ENCODE measurements around the gene AP4S1. TPM values are rescaled to one million over a fixed set of nuclear protein-coding genes. Genes with fewer than 3 reads are reported as not detected.

AP4S1 gene
- total and polyA plus RNA-seq, 4 donors: 5.4 to 10.7 (median 7.3) TPM

- peaks cover 3 to 14% (median 7%) of the 10 kb centered on the region in 4 donors for H3K36me3 ChIP-seq (ENCODE audit: control insufficient read depth in 4 of 4, insufficient read depth in 4 of 4, low read length in 4 of 4)
- H3K27me3 ChIP-seq (ENCODE audit: control insufficient read depth in 3 of 3, insufficient read depth in 3 of 3, low read length in 2 of 3): no peaks in the 10 kb centered on the region
- no peak overlapping the region for H3K4me3 ChIP-seq
- no peak for TF ChIP-seq CTCF (IDR thresholded peaks at IDR 0.05; ENCODE audit: control extremely low read depth, extremely low read depth)
- no peaks in the 10 kb centered on the region for H3K9me3 ChIP-seq (ENCODE audit: control insufficient read depth in 4 of 4, insufficient read depth in 3 of 4, low read length in 3 of 4)
- H3K9ac ChIP-seq (ENCODE audit: insufficient read depth in 1 of 2, low read length in 2 of 2): no peak overlapping the region
- H3K4me1 ChIP-seq (ENCODE audit: control insufficient read depth in 5 of 5, insufficient read depth in 5 of 5, low read length in 5 of 5): peaks cover 0 to 4% (median 0%) of the 10 kb centered on the region in 5 donors
- DNase-seq (no peak), ATAC-seq (ENCODE audit: insufficient read depth, low FRiP score) (no peak)
- H3K27ac ChIP-seq (ENCODE audit: low read depth in 1 of 2, low read length in 1 of 2): no peak overlapping the region
- WGBS, 2 donors: 96 to 98% methylated on average over 3 of the region's 3 CpGs
Measured at GRCh38 chr14:31009836-31010574, 15.4 kb upstream of the AP4S1 start.

GRCh38 chr14:31010935-31011334 lies 14.5 kb upstream of the AP4S1 start:
- H3K9ac ChIP-seq (ENCODE audit: insufficient read depth in 1 of 2, low read length in 2 of 2): no peak overlapping the region
- no peak overlapping the region for H3K4me3 ChIP-seq
- H3K27me3 ChIP-seq (ENCODE audit: control insufficient read depth in 3 of 3, insufficient read depth in 3 of 3, low read length in 2 of 3): no peaks in the 10 kb centered on the region
- H3K9me3 ChIP-seq (ENCODE audit: control insufficient read depth in 4 of 4, insufficient read depth in 3 of 4, low read length in 3 of 4): no peaks in the 10 kb centered on the region
- peaks cover 3 to 14% (median 6%) of the 10 kb centered on the region in 4 donors for H3K36me3 ChIP-seq (ENCODE audit: control insufficient read depth in 4 of 4, insufficient read depth in 4 of 4, low read length in 4 of 4)
- 57 to 85% methylated on average over 3 of the region's 3 CpGs for WGBS, 2 donors
- no peak overlapping the region for H3K27ac ChIP-seq (ENCODE audit: low read depth in 1 of 2, low read length in 1 of 2)
- DNase-seq: no peak
- no peak for ATAC-seq (ENCODE audit: insufficient read depth, low FRiP score)
- H3K4me1 ChIP-seq (ENCODE audit: control insufficient read depth in 5 of 5, insufficient read depth in 5 of 5, low read length in 5 of 5): peaks cover 0 to 4% (median 0%) of the 10 kb centered on the region in 5 donors
- no peak for TF ChIP-seq CTCF (IDR thresholded peaks at IDR 0.05; ENCODE audit: control extremely low read depth, extremely low read depth)

- no peak for ATAC-seq (ENCODE audit: insufficient read depth, low FRiP score)
Measured at GRCh38 chr14:31013841-31014240, 11.6 kb upstream of the AP4S1 start.

More at GRCh38 chr14:31013841-31014240, 11.6 kb upstream of the AP4S1 start:
- no peak for TF ChIP-seq CTCF (IDR thresholded peaks at IDR 0.05; ENCODE audit: control extremely low read depth, extremely low read depth)
- H3K4me3 ChIP-seq: no peak overlapping the region
- H3K27me3 ChIP-seq (ENCODE audit: control insufficient read depth in 3 of 3, insufficient read depth in 3 of 3, low read length in 2 of 3): no peaks in the 10 kb centered on the region
- peaks cover 0 to 14% (median 3%) of the 10 kb centered on the region in 4 donors for H3K36me3 ChIP-seq (ENCODE audit: control insufficient read depth in 4 of 4, insufficient read depth in 4 of 4, low read length in 4 of 4)
- no peaks in the 10 kb centered on the region for H3K9me3 ChIP-seq (ENCODE audit: control insufficient read depth in 4 of 4, insufficient read depth in 3 of 4, low read length in 3 of 4)
- H3K4me1 ChIP-seq (ENCODE audit: control insufficient read depth in 5 of 5, insufficient read depth in 5 of 5, low read length in 5 of 5): peaks cover 0 to 4% (median 0%) of the 10 kb centered on the region in 5 donors
- DNase-seq: no peak
- H3K27ac ChIP-seq (ENCODE audit: low read depth in 1 of 2, low read length in 1 of 2): no peak overlapping the region
- WGBS, 2 donors: 93 to 97% methylated on average over 4 of the region's 4 CpGs
- H3K9ac ChIP-seq (ENCODE audit: insufficient read depth in 1 of 2, low read length in 2 of 2): no peak overlapping the region

All from lung (tissue), 12 donors.